Measurements from ENCODE around the gene SPATA2L.
"Not testable (repeated sequence)": the region's sequence is repeated elsewhere in the genome, so short reads cannot be mapped to it uniquely, and the experiment has no call there.

DNA sequence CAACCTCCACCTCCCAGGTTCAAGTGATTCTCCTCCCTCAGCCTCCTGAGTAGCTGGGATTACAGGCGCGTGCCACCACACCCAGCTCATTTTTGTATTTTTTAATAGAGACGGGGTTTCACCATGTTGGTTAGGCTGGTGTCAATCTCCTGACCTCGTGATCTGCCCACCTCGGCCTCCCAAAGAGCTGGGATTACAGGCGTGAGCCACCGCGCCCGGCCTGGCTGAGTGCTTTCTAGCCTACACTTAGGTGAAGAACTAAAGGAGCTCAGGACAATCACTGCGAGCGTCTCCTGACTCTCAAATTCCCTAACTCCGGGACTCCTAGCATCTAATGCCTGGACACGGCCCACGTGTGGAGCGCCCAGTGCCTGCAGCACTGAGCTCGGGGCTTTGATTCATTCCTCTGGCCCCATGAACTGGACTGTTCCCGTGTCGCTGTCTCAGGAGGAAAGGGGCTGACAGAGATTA lies 1.8 kb downstream of the SPATA2L start:
- TF ChIP-seq, protein P1, sequence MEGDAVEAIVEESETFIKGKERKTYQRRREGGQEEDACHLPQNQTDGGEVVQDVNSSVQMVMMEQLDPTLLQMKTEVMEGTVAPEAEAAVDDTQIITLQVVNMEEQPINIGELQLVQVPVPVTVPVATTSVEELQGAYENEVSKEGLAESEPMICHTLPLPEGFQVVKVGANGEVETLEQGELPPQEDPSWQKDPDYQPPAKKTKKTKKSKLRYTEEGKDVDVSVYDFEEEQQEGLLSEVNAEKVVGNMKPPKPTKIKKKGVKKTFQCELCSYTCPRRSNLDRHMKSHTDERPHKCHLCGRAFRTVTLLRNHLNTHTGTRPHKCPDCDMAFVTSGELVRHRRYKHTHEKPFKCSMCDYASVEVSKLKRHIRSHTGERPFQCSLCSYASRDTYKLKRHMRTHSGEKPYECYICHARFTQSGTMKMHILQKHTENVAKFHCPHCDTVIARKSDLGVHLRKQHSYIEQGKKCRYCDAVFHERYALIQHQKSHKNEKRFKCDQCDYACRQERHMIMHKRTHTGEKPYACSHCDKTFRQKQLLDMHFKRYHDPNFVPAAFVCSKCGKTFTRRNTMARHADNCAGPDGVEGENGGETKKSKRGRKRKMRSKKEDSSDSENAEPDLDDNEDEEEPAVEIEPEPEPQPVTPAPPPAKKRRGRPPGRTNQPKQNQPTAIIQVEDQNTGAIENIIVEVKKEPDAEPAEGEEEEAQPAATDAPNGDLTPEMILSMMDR (IDR thresholded peaks at IDR 0.05): not testable (repeated sequence)
- not testable (repeated sequence) for TF ChIP-seq ZFX (IDR thresholded peaks at IDR 0.05; ENCODE audit: borderline replicate concordance)

All from 22Rv1 (cell line).